ENCODE data around the gene MRPL14.

- TF ChIP-seq, protein P1, sequence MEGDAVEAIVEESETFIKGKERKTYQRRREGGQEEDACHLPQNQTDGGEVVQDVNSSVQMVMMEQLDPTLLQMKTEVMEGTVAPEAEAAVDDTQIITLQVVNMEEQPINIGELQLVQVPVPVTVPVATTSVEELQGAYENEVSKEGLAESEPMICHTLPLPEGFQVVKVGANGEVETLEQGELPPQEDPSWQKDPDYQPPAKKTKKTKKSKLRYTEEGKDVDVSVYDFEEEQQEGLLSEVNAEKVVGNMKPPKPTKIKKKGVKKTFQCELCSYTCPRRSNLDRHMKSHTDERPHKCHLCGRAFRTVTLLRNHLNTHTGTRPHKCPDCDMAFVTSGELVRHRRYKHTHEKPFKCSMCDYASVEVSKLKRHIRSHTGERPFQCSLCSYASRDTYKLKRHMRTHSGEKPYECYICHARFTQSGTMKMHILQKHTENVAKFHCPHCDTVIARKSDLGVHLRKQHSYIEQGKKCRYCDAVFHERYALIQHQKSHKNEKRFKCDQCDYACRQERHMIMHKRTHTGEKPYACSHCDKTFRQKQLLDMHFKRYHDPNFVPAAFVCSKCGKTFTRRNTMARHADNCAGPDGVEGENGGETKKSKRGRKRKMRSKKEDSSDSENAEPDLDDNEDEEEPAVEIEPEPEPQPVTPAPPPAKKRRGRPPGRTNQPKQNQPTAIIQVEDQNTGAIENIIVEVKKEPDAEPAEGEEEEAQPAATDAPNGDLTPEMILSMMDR (IDR thresholded peaks at IDR 0.05 in 4 of 5, conservative IDR thresholded peaks at IDR 0.05 in 1 of 5): no peak
- no peak for TF ChIP-seq POLR2A (IDR thresholded peaks at IDR 0.05)
Measured at GRCh38 chr6:44120692-44121443, 6.4 kb downstream of the MRPL14 start.

Data from gastrocnemius medialis (tissue), 4 donors.